Sciatic nerve (tissue), 2 donors: ENCODE data around the gene MYPN. TPM values are rescaled to one million over a fixed set of nuclear protein-coding genes. Genes with fewer than 3 reads are reported as not detected.
"Not testable (repeated sequence)": the region's sequence is repeated elsewhere in the genome, so short reads cannot be mapped to it uniquely, and the experiment has no call there.

Experiments
- ATAC-seq: fragments of 200-7000 bp; cut with Tn5 transposase; one replicate; pipeline ENCODE4 v1.9.1; 2020; ENCODE audit warnings: mild to moderate bottlenecking, moderate library complexity
- DNase-seq: peaks from one replicate; pipeline ENCODE4 v3.0.0-alpha.2; 2020; ENCODE audit warnings: low spot score
- intact Hi-C: fragments of 100-400 bp; cut with DNase I; formaldehyde crosslinking; loops from one replicate; pipeline ENCODE4 v1.14.2; 2022
- total RNA-seq: library from RNA; stranded (reverse); fragmentation: NEBNext Ultra II Directional; extraction: Animal tissue kit (Norgen Biotek cat#: 25700); gene quantifications from one replicate; pipeline ENCODE4 v1.2.1, GENCODE V29; 2021
- donor health status: DM: no; HTN: no; CAD: no.
- donor health status: DM: no; HTN: no; CAD: no.

The MYPN gene
- total RNA-seq, 1 donor from 2014 or later: 0.13 TPM

- intact Hi-C loops: loop anchor here (10.0 kb wide), 2 partner anchors 72 to 292 kb away; no protein-coding TSS in a partner anchor
- DNase-seq: peak; percentile 77
- peak; percentile 73 for ATAC-seq
Observed at GRCh38 chr10:68156373-68157185, 47.3 kb downstream of the MYPN start.

DNA sequence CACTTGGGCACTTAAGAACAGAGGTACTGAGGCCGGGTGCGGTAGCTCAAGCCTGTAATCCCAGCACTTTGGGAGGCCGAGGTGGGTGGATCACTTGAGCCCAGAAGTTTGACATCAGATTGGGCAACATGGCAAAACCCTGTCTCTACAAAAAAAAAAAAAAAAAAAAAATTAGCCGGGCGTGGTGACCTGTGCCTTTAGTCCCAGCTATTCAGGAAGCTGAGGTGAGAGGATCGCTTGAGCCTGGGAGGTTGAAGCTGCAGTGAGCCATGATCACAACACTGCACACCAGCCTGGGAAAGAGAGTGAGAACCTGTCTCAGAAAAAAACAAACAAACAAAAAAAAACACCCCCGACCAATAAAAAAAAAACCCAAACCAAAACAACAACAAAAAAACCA, 48.2 kb downstream of the MYPN start:
- not testable (repeated sequence) for ATAC-seq

DNA sequence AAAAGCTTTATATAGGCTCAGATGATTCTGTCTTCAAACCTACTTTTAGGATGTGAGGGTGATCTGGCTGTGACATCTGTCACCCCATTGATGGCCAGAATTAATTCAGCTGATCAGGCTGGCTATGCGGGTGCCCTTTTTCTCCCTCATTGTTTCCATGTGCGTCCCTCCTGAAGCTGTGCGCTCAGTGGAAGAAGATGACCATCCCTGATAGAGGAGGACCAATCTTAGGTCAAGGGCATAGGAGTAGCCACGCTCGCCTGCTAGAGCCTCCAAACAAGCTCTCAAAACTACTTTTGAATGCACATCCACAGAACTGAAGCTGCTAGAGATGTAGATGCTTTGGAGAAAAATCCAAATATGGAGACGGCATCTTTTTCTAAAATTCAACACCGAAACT, 48.7 kb downstream of the MYPN start:
- intact Hi-C loops: loop anchor here (10.0 kb wide), 2 partner anchors 73 to 293 kb away; no protein-coding TSS in a partner anchor
- DNase-seq: no peak
- ATAC-seq: no peak

More for the DNA sequence above, 48.2 kb downstream of the MYPN start:
- intact Hi-C loops: loop anchor here (10.0 kb wide), 2 partner anchors 73 to 293 kb away; no protein-coding TSS in a partner anchor
- DNase-seq: not testable (repeated sequence)

DNA sequence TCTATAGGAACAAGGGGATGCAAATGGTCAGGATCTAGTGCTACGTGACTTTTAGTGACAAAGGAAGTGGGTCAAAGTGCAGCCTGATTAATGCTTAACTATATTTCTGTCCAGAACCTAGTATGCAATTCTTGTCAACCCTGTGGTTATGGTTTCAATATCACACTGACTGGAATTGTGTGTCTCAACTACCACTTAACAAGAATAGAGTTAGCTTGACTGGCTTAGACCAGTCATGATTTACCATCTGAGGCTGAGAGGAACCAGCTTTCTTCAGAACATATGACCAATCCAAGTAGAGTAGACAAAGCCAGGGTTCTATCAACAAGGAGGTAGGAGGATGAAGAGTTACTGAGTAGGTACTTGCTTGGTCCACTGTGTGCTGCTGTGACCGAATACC, 54.4 kb downstream of the MYPN start:
- no peak for DNase-seq
- intact Hi-C loops: no loop called here
- no peak for ATAC-seq

DNA sequence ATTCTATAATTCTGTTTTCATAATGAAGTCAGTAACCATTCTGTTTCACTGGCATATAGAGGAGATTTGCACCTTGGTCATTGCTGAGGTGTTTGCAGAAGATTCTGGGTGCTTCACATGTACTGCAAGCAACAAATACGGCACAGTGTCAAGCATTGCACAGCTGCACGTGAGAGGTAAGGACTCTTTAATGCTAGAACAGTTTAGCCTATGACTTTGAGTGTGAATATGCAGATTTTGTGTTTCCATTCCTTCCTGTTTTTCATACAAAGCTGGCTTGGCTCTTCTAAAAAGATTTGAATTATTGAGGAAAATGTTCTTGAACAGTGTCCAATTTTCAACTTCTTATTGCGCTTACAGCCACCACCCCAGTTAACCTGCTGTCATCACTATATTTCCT, 56.4 kb downstream of the MYPN start:
- DNase-seq: no peak
- intact Hi-C loops: no loop called here
- no peak for ATAC-seq

- DNase-seq (no peak), ATAC-seq (no peak)
- intact Hi-C loops: no loop called here
Observed at GRCh38 chr10:68166871-68167585, 57.7 kb downstream of the MYPN start.

GRCh38 chr10:68167586-68168189, 58.4 kb downstream of the MYPN start:
- intact Hi-C loops: no loop called here
- ATAC-seq (no peak), DNase-seq (no peak)

GRCh38 chr10:68171539-68172080, 62.3 kb downstream of the MYPN start:
- intact Hi-C loops: no loop called here
- ATAC-seq: no peak
- DNase-seq: no peak

- no peak for ATAC-seq
- intact Hi-C loops: no loop called here
- no peak for DNase-seq
Observed at GRCh38 chr10:68172324-68172723, 63.0 kb downstream of the MYPN start.

DNA sequence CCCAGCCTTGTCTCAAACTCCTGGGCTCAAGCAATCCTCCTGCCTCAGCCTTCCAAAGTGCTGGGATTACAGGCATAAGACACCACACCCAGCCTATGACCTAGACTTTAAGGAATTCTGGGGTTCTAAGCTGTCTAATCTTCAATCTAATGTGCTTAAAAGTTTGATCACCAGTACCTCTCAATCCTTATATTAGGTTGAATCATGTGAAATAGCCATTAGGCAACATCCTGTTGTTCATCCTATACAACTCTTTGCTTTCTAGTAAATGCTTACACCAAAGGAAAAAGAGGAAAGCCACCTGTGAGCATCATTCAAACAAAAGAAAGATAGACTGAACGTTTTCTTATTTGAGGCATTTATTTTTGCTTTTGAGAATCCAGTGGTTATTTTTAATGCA, 66.7 kb downstream of the MYPN start:
- intact Hi-C loops: no loop called here
- ATAC-seq (no peak), DNase-seq (no peak)

DNA sequence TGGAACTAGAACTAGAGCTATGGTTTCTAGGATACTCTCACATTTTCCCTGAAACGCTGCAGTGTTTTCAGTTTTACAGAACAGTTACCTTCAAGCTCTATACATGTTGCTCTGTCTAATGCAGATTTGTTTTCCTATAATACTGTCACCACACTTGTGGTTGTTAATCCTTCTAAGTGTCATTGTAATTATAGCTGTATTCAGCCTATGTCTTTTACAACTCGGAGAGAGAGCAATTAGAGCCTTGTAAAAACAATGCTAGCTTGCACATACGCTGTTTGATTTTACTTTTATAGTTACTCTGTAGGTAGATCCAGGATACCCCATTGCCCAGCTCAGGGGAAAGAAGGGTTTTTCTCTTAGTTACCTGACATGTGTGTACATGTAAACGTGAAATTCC, 67.5 kb downstream of the MYPN start:
- no peak for ATAC-seq
- intact Hi-C loops: no loop called here

DNA sequence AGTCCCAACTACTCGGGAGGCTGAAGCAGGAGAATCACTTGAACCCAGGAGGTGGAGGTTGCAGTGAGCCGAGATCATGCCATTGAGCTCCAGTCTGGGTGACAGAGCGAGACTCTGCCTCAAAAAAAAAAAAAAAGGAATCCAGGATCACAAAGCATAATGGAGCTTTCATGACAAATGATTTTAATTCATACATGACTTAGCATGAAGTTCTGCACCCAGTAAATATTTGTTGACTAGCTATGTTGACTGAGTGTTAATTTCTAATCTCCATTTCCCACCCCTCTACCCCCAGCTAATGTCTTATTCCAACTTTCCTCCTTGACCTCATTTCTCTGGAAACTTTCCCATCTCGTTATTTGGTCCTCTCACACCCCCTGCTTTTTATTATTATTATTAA, 69.3 kb downstream of the MYPN start:
- DNase-seq (no peak), ATAC-seq (no peak)
- intact Hi-C loops: no loop called here

More for the DNA sequence above, 67.5 kb downstream of the MYPN start:
- DNase-seq: no peak

GRCh38 chr10:68179016-68179415, 69.7 kb downstream of the MYPN start:
- intact Hi-C loops: no loop called here
- no peak for DNase-seq
- ATAC-seq: no peak

- DNase-seq (no peak), ATAC-seq (no peak)
- intact Hi-C loops: no loop called here
Observed at GRCh38 chr10:68180490-68180889, 71.2 kb downstream of the MYPN start.

DNA sequence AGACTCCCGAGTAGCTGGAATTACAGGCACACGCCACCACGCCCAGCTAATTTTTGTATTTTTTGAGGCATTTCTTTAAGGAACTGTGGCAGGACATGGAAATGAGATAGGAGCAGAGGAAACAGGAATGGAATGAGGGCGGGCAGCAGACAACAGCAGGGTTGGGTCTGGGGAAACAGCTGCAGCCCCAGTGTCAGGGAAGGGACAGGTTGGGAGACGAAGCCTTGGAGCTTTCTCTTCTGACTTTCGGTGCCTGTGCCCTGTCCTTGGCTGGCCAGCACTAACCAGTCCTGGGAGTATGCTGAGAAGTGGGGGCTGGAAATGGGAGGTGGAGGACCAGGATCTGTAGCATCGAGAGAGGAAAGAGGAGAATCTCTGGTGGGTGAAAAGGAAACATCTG, 75.3 kb downstream of the MYPN start:
- no peak for DNase-seq
- intact Hi-C loops: no loop called here
- ATAC-seq: no peak

DNA sequence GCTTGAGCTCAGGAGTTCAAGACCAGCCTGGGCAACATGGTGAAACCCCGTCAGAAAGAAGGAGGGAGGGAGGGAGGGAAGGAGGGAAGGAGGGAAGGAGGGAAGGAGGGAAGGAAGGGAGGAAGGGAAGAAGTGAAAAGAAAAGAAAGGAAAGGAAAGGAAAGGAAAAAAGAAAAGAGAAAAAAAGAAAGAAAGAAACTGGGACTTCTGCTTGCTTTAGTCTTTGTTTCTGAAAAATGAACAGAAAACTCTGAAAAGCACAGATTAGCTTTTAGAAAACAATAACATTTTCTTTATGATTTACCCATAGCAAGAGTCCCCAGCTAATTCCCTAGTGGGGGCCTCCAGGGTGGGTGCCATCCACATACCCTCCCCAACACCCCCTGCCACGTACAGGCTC, 75.8 kb downstream of the MYPN start:
- intact Hi-C loops: no loop called here
- no peak for ATAC-seq
- no peak for DNase-seq

- no peak for DNase-seq
- no peak for ATAC-seq
- intact Hi-C loops: no loop called here
Observed at GRCh38 chr10:68188835-68189234, 79.5 kb downstream of the MYPN start.

DNA sequence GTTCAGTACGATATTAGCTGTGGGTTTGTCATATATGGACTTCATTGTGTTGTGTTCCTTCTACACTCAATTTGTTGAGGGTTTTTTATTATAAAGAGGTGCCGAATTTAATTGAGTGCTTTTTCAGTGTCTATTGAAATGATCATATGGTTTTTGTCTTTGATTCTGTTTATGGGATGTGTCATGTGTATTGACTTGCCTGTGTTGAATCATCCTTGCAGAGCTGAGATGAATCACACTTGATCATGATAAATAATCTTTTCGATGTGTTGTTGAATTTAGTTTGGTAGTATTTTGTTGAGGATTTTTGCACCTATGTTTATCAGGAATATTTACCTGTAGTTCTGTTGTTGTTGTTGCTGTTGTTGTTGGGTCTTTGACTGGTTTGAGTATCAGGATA, 82.8 kb downstream of the MYPN start:
- intact Hi-C loops: no loop called here
- ATAC-seq (no peak), DNase-seq (no peak)

DNA sequence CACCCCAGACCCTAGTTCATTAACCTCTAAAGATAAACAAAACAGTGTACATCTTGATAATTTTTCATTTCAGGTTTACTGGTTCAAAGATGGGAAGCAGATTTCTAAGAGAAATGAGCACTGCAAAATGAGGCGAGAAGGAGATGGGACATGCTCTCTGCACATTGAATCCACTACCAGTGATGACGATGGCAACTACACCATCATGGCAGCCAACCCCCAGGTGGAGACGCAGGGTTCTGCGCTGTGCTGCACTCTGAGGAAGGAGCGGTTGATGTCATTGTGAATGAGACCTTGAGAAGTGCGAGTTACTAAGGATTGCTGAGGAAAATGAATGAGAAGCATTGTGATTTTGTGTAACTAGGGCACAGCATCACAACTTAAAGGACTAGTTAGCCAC, 85.0 kb downstream of the MYPN start:
- DNase-seq (no peak), ATAC-seq (no peak)
- intact Hi-C loops: no loop called here

DNA sequence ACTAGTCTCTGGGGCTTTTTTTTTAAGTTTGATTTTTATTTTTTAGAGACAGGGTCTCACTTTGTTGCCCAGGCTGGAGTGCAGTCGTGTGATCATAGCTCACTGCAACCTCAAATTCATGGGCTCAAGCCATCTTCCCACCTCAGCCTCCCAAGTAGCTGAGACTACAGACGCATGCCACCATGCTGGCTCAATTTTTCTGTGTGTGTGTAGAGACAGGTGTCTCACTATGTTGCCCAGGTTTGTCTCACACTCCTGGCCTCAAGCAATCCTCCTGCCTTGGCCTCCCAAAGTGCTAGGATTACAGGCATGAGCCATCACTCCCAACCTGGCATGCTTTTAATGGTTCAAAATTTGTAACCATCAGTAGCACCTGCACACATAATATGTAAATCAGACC, 86.5 kb downstream of the MYPN start:
- intact Hi-C loops, DNase-seq, ATAC-seq: not testable (repeated sequence)
